HG02763 (cell line): ENCODE results near the gene NR0B1.

Source experiments
- ATAC-seq: cut with Tn5 transposase; IDR thresholded peaks from one replicate; pipeline ENCODE4 v1.9.1; 2021; ENCODE audit warnings: mild to moderate bottlenecking, moderate library complexity; ENCODE audit not compliant: unreplicated experiment

The NR0B1 gene

DNA sequence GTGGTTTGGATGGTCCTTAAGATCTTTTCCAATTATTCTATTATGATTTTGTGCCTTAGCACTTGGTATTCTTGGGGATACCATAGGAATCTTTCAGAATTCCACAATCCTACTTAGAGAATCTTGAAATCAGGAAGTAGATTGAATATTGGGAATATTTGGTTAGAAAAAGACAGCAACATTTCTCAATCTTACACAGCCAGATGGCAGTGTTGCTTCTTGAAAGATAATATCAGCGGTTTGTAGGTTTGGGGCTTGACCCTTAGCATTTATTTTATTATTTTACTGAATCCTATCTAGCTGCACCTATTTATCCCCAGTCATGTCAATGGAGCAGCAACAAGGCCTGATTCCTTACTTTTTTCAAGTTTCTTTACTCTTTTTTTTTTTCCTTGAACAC, 33.7 kb downstream of the NR0B1 start:
- no peak for ATAC-seq

DNA sequence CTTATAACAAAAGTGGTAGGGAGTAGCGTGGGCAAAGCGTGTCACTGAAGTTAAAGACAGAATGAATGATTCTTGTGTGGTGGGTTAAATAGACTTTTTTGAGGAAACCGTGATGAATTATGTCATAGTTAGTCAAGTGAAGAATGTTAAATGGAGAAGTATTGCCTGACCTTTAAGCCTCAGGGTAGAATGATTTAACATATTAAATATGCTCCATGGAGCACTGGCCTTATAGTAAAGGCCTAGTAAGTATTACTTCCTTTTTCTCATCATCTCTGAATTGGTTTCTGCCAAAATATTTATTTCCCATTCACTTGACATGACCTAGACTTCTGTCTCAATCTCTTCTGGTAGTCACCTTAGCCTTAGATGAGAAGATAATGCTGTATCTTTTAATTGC, 38.6 kb downstream of the NR0B1 start:
- ATAC-seq, result no peak

DNA sequence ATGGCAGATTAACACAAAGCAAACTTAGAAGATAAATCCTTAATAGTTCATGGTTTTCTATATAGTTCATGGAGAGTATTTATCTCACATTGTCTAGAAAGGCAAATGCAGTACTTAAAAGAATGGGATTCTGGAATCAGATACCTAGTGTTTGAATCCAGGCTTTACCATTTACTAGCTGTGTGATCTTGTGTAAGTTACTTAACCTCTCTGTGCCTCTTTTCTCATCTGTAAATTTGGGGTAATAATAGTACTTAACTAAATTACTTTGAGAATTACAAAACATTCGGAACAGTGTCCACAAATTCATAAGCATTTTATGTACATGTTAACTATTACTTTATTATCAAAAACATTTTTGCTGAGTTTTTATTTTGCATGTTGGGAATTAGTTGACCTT, 46.4 kb downstream of the NR0B1 start:
- no peak for ATAC-seq

DNA sequence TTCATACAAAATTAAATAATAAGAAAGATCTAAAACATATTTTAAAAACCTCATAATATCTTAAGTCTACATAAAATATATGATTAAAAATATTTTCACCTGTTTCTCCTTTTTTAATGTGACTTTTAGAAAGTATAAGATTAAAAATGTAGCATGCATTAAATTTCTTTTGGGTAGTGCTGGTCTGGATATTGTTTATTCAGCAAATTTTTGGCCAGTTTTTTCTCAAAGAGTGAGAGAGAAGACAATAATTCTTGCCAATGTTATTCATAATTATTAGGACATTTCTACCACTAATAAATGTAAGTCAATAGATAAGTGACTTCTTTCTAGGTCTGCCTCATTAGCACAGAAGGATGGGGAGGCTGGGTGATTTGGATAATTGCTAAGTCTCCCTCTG, 48.2 kb downstream of the NR0B1 start:
- no peak for ATAC-seq

DNA sequence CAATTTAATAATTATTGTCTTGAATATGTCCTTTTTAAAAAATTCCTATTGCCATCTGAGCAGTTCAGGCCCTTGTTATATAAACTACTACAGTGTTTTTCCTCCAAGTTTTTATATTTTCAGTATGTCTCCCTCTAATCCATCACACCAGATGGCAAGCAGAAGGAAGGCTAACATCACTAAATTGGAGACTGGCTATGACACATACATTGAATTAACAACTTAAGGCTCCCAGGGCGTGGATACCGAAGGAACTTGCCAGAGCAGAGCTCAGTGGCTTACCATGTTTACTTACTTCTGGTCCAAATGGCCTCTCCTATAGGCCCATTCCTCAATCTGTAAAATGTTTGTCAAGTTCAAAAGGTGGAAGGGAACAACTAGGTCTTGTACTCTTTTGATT, 49.3 kb downstream of the NR0B1 start:
- ATAC-seq, result no peak
